Stimulated activated CD4-positive, alpha-beta T cell treated with anti-CD3 and anti-CD28 coated beads, Interleukin-4, amount 100 ng/mL, for 4 hours (primary cell): Measurements from ENCODE around the gene LRPPRC.

ENCODE experiments used
- DNase-seq, 2 experiments: peaks; one replicate each; pipeline ENCODE4 v3.0.0-alpha.2; 2020

Gene LRPPRC

DNA sequence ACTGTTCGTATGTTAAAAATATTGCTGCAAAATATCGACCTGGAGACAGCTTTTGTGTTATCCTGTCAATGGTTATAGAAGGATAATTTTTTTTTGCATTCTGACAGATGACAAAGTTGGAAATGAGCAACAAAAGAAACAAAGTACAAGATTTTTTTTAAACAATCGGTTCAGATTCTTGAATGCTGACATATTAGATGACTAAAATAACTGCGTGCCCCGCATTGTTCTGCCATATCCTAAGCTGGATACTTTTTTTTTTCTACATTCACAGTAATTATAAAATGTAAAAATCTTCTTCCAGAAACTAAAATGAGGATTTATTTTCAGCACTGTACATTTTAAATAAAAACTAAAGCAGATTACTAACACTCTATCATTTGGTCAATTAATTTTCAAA is 89.9 kb downstream of the LRPPRC start:
- DNase-seq, result no peak

GRCh38 chr2:43905371-43905803 is 90.4 kb downstream of the LRPPRC start:
- no peak for DNase-seq

- no peak for DNase-seq
Measured at GRCh38 chr2:43899589-43899988, 96.2 kb downstream of the LRPPRC start.

DNA sequence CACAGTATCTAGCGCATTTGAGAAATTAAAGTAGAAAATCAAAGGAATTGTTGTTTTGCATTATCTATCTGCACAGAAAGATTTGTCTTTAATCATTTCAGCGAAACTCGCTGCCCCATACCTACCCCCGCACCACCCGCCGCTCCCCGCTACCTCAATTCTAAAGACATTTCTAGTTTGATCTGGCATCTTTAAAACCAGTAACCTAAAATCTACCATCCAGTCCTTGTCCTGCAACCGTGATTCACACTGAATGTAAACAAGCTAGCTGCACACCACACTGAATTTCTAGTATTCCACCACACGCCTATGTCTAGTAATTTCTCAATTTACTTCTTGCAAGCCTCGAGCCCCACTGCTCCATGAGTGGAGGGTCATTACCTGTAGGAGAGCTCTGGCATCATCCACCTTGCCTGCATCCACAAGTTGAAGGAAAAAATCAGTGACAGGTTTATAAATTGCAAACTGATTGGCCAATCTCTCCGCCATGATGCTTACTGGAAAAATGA is 96.9 kb downstream of the LRPPRC start:
- no peak for DNase-seq

- no peak for DNase-seq
Measured at GRCh38 chr2:43898134-43898837, 97.5 kb downstream of the LRPPRC start.

GRCh38 chr2:43897492-43897891 is 98.3 kb downstream of the LRPPRC start:
- DNase-seq, result no peak

- DNase-seq, result no peak
Measured at GRCh38 chr2:43896906-43897305, 98.9 kb downstream of the LRPPRC start.

DNA sequence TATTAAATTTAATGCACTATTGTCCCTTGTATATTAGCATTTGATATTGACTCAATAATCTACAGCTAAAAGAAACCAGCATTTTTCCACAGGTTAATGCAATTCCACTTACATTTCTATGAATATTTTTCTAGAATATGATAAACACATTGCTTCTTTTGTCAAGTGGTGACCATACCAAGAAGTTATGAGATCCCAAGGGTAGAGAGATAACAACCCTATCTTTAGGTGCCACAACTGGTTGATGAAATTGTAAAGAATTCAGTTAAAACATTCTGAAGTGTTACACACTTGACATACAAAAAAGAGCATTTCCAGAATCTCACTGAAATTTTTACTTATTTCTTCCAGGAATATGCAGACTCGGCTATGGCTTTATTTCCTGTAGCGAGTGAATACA is 101.0 kb downstream of the LRPPRC start:
- no peak for DNase-seq

- no peak for DNase-seq
Measured at GRCh38 chr2:43890855-43891254, 104.9 kb downstream of the LRPPRC start.

DNA sequence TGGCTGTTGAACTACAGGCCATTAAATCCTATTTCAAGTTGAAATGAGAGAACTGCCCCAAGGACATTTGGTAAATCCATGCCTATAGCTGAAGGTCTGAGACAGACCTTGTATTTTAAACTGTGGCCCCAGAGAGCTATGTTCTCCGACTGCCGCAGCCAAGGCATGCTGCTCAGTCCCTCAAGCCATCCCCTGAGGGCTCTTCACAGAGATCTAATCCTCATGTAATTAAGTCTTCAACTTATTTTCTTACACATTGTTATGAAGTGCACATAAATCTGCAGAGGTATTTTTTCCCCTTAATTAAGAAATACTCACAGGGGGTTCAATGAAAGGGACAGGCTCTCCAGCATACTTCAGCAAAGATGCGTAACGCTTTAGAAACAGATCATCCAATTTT is 106.4 kb downstream of the LRPPRC start:
- DNase-seq, result no peak

- no peak for DNase-seq
Measured at GRCh38 chr2:43887176-43887575, 108.6 kb downstream of the LRPPRC start.

DNA sequence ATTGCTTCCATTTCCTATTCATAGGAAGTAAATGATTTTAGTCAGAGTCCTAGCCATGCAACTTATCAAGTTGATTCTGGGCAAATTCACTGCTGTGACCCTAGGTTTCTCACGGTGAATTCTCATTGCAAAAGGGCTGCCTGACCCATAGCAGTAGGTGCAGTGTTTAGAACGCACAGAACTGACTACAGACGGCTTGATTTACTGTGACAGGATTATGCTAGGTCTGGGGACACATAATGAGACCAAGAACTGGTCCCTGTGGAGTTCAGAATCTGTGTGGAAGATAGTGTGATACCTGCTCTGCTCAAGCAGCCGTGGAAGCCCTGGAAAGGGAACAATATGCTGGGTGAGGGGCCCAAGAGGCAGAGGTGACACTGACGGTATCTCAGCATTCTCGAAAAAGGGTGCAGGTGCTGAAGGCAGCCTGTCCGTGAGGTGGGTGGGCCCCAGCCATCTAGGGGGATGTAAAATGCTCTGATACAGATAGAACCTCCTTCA is 110.6 kb downstream of the LRPPRC start:
- DNase-seq, result no peak

GRCh38 chr2:43884689-43885088 is 111.1 kb downstream of the LRPPRC start:
- DNase-seq, result no peak

DNA sequence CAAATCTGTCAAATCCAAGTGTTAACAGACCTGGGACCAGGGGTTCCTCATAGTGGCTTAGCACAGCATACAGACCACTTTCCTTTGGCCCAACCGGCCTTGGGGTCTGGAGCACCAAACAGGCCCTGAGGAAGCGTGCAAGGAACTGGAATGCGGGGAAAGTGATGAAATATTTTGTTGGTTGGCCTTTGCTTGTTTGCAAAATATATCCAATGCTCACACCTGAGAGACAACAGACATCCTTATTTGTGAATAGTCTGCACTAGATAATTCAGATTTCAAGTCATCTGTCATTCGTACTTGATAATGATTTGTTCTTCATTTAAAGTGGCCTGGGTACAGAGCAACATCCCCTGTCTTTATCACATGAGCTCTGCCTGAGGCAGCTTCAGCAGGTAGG is 113.5 kb downstream of the LRPPRC start:
- DNase-seq, result no peak

DNA sequence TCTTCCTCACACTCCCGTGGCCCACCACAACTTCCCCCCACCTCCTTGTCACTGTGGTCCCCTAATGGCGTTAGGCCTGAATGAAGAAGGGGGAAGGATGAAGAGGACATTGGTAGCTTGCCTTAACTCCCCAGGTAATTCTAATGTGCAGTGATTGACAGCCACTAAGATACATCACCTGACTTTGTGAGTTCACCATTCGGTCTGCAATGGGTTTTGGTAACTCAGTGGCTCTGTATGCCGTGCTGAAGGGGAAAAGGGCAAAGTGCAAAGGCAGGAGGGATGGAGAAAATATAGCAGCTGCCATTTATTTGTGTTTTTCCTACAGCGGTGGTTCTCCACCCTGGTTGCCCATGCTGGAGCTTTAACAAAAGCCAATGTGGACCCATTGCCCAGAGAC is 114.8 kb downstream of the LRPPRC start:
- no peak for DNase-seq

GRCh38 chr2:43880471-43880870 is 115.3 kb downstream of the LRPPRC start:
- no peak for DNase-seq

GRCh38 chr2:43879261-43879660 is 116.5 kb downstream of the LRPPRC start:
- DNase-seq, result no peak

DNA sequence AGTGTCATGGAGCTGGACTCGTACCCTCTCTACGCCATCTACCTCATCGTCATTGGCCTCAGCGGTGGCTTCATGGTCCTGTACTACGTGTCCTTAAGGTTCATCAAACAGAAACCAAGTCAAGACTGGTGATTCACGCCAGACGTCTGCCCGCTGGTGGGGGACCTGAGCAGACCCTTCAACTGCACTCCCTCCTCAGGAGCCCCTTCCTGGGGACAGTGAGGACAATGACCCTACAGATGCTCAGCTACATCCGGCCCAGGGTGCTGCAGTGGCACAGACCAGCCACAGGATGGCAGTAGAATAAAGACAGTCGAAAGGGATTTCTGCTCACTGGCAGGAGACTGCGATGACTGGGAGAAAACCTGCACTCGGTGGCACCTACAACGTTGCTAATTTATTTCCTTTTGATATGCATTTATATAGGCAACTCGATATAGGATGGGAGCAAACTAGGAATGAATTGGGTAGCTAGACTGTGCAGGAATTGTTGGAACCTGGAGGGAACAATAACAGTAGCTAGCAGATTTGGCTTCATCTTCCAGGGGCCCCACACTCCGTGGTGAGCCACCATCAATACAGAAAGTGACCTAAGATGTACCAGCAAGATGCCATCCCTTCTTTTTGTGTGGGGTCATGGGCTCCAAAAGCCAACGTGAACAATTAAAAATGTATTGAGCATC is 117.9 kb downstream of the LRPPRC start:
- DNase-seq, result peak; percentile 33 to 55

DNA sequence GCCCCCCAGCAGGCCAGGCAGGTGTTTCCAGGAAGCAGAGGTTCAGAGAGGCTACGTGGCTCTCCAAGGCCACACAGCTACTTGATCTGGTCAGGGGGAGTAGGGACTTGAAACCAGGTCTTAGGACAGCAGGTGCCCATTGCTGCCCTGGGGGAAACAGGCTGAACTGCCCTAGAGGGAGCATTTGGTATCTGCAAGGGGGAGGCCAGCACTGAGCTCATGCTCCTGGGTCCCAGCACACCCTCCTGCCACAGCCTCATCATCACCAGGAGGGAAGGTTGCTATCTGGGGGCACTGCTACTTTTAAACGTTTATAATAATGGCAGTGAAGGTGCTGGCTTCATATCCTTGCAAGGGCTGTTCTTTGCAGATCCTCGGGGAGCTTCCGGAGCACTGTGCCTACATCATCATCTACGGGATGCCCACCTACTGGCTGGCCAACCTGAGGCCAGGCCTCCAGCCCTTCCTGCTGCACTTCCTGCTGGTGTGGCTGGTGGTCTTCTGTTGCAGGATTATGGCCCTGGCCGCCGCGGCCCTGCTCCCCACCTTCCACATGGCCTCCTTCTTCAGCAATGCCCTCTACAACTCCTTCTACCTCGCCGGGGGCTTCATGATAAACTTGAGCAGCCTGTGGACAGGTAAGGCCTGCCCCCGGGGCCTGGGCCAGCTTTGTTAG is 120.9 kb downstream of the LRPPRC start:
- no peak for DNase-seq

DNA sequence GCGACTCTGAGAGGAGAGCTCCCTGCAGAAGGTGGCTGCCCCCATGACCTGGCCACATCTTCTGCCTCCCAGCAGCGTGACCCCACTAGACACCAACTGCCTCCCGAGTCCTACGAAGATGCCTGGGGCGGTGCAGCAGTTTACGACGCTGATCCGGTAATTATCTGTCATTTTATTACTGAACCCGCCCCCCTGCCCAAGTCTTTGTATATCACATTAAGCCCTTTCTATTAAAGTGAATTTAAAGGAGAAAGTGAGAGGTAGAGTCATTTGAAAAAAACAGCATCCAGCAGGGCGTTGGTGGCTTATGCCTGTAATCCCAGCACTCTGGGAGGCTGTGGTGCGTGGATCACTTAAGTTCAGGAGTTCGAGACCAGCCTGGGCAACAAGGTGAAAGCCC is 123.6 kb downstream of the LRPPRC start:
- DNase-seq, result no peak

- DNase-seq, result no peak
Measured at GRCh38 chr2:43855292-43855691, 140.5 kb downstream of the LRPPRC start.

- no peak for DNase-seq
Measured at GRCh38 chr2:43854671-43855070, 141.1 kb downstream of the LRPPRC start.
